NK-92 (cell line): ENCODE measurements around the gene PERCC1.

Source experiments
- DNase-seq: peaks from one replicate; lab custom pipeline; 2025; ENCODE audit not compliant: unreplicated experiment; lab: John Stamatoyannopoulos, UW

The PERCC1 gene

GRCh38 chr16:1408171-1408837 lies 22.6 kb upstream of the PERCC1 start:
- peak; percentile 67 for DNase-seq

- no peak for DNase-seq
Measured at GRCh38 chr16:1412847-1413246, 18.0 kb upstream of the PERCC1 start.

- no peak for DNase-seq
Measured at GRCh38 chr16:1413684-1414531, 17.0 kb upstream of the PERCC1 start.

- no peak for DNase-seq
Measured at GRCh38 chr16:1414532-1415260, 16.2 kb upstream of the PERCC1 start, which contains the start of gene UNKL. Gene UNKL, minus strand, starts transcription at chr16:1414704. Its CDS starts 13 bp downstream, at chr16:1414691.

GRCh38 chr16:1416521-1416941 lies 14.3 kb upstream of the PERCC1 start:
- no peak for DNase-seq

GRCh38 chr16:1420111-1420539 lies 10.8 kb upstream of the PERCC1 start:
- no peak for DNase-seq

GRCh38 chr16:1422076-1422475 lies 8.8 kb upstream of the PERCC1 start:
- DNase-seq, result no peak

GRCh38 chr16:1424028-1424427 lies 6.8 kb upstream of the PERCC1 start:
- no peak for DNase-seq

GRCh38 chr16:1425616-1426370 lies 5.1 kb upstream of the PERCC1 start:
- no peak for DNase-seq

- no peak for DNase-seq
Measured at GRCh38 chr16:1426734-1427471, 4.0 kb upstream of the PERCC1 start.

GRCh38 chr16:1427473-1428461 lies 3.1 kb upstream of the PERCC1 start:
- DNase-seq, result no peak

- no peak for DNase-seq
Measured at GRCh38 chr16:1428511-1428910, 2.4 kb upstream of the PERCC1 start.

GRCh38 chr16:1429012-1429411 lies 1.9 kb upstream of the PERCC1 start:
- DNase-seq, result no peak

GRCh38 chr16:1429631-1430030 lies 1.2 kb upstream of the PERCC1 start:
- DNase-seq, result no peak

- no peak for DNase-seq
Measured at GRCh38 chr16:1430214-1430758, 592 bp upstream of the PERCC1 start.

GRCh38 chr16:1431497-1432270 lies 806 bp downstream of the PERCC1 start:
- DNase-seq, result no peak

- DNase-seq, result no peak
Measured at GRCh38 chr16:1432388-1433262, 1.7 kb downstream of the PERCC1 start.
